OCI-LY3 (cell line): Measurements from ENCODE around the gene NPAT.

Source experiments
- EZH2phosphoT487 ChIP-seq: fragments of 200-600 bp; shearing (Covaris generic); IDR thresholded peaks from 2 replicates; pipeline ENCODE4 v1.6.1; 2018; ENCODE audit warnings: antibody characterized with exemption, mixed run types, low read depth
- TF ChIP-seq, protein P1 (sequence below): fragments of 200-600, 300-600 bp; sonication (generic); IDR thresholded peaks from 2 replicates; pipeline ENCODE4 v1.5.1; 2014; ENCODE audit warnings: antibody characterized with exemption, low read length, low read depth

DNA sequence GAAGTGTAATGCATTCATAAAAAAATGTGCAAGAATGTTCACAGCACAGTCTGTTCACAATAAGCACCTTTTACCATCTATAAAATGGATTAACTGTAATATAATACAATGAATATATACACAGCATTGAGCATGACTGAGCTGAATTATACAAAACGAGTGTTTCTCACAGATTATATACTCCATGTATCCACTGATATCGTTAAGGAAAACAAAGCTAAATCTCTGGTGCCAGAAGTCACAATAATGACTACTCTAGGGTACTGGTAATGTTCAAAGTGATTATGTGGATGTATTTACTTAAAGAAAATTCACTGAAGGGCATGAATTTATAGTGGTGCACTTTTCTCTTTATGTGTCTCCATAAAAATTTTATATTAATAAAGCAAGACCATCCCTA is 67.8 kb downstream of the NPAT start:
- TF ChIP-seq, protein P1, sequence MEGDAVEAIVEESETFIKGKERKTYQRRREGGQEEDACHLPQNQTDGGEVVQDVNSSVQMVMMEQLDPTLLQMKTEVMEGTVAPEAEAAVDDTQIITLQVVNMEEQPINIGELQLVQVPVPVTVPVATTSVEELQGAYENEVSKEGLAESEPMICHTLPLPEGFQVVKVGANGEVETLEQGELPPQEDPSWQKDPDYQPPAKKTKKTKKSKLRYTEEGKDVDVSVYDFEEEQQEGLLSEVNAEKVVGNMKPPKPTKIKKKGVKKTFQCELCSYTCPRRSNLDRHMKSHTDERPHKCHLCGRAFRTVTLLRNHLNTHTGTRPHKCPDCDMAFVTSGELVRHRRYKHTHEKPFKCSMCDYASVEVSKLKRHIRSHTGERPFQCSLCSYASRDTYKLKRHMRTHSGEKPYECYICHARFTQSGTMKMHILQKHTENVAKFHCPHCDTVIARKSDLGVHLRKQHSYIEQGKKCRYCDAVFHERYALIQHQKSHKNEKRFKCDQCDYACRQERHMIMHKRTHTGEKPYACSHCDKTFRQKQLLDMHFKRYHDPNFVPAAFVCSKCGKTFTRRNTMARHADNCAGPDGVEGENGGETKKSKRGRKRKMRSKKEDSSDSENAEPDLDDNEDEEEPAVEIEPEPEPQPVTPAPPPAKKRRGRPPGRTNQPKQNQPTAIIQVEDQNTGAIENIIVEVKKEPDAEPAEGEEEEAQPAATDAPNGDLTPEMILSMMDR, result no peak
- no peak for TF ChIP-seq EZH2phosphoT487
